ENCODE results near the gene GRK2. TPM values are rescaled to one million over a fixed set of nuclear protein-coding genes. Genes with fewer than 3 reads are reported as not detected.
"Not testable (repeated sequence)": the region's sequence is repeated elsewhere in the genome, so short reads cannot be mapped to it uniquely, and the experiment has no call there.

The GRK2 gene
- 53.1 and 62.2 TPM in 2 replicates for total RNA-seq (ENCODE audit: low replicate concordance)
- long read RNA-seq = 0 reads

DNA sequence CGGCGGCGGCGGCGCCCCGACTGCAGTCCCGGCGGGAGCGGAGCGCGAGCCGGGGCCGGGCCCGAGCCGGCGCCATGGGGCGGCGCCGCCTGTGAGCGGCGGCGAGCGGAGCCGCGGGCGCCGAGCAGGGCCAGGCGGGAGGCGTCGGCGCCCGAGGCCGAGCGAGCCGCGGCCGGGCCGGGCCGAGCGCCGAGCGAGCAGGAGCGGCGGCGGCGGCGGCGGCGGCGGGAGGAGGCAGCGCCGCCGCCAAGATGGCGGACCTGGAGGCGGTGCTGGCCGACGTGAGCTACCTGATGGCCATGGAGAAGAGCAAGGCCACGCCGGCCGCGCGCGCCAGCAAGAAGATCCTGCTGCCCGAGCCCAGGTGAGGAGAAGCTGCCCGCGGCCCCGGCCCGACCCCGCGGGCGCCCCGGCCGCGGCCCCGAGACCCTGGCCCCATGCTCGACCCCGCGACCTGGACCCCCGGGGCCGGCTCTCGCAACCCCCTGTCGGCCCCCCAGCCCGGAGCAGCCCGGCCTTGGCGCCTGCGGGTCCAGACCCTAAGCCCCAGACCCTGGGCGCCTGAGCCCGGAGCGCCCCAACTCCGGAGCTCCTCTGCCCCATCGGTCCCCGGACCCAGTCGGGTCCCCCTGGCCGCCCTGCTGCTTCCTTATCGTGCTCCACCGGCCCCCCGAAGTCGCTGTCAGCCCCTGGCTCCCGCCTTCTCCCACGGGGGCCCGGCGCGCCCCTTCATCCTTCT, at the start of gene GRK2:
GRK2 (plus strand) TSS at position 25 of the 739 bp plus-strand sequence; CDS start at position 252, 227 bp downstream.
- H3K36me3 Mint-ChIP-seq = no peaks in the 10 kb centered on the region
- peaks cover 42% of the 10 kb centered on the region for H3K4me1 Mint-ChIP-seq (ENCODE audit: unreplicated experiment)
- no peaks in the 10 kb centered on the region for H3K9me3 Mint-ChIP-seq
- no peaks in the 10 kb centered on the region for H3K27me3 Mint-ChIP-seq
- H3K4me3 Mint-ChIP-seq = peak within 1 kb of the TSS; percentile 93
- no peak for TF ChIP-seq CTCF (conservative IDR thresholded peaks at IDR 0.05)
- DNase-seq (ENCODE audit: extremely low spot score, unreplicated experiment) = no peak
- peak within 1 kb of the TSS; percentile 90 for H3K27ac Mint-ChIP-seq

- Mint-ChIP-seq H3K27me3 (no peaks in the 10 kb centered on the region), H3K9me3 (no peaks in the 10 kb centered on the region), H3K27ac (no peak overlapping the region)
Measured at GRCh38 chr11:67227726-67228125, 38.5 kb upstream of the GRK2 start.

DNA sequence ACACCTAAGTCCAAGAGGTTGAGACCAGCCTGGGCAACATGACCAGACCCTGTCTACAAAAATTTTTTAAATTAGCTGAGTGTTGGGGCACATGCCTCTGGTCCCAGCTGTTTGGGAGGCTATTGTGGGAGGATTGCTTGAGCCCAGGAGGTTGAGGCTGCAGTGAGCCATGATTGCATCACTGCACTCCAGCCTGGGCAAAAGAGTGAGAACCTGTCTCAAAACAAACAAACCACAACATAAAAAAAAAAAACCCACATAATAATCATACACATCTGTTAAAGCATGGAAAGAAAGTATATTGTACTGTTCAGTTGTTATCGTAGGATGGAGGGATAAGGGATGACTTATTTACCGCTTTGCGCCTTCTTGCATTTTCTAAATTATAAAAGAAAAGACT, 35.9 kb upstream of the GRK2 start:
- Mint-ChIP-seq H3K9me3 (no peaks in the 10 kb centered on the region), H3K4me3 (no peak overlapping the region), H3K36me3 (peaks cover 26% of the 10 kb centered on the region), H3K27me3 (no peaks in the 10 kb centered on the region), H3K27ac (no peak overlapping the region), H3K4me1 (ENCODE audit: unreplicated experiment) (peaks cover 5% of the 10 kb centered on the region)
- DNase-seq (ENCODE audit: extremely low spot score, unreplicated experiment) = no peak
- TF ChIP-seq CTCF (conservative IDR thresholded peaks at IDR 0.05) = no peak

More at GRCh38 chr11:67227726-67228125, 38.5 kb upstream of the GRK2 start:
- Mint-ChIP-seq H3K4me1 (ENCODE audit: unreplicated experiment) (no peaks in the 10 kb centered on the region), H3K36me3 (peaks cover 21% of the 10 kb centered on the region), H3K4me3 (no peak overlapping the region)
- no peak for DNase-seq (ENCODE audit: extremely low spot score, unreplicated experiment)
- no peak for TF ChIP-seq CTCF (conservative IDR thresholded peaks at IDR 0.05)

GRCh38 chr11:67230886-67231285, 35.4 kb upstream of the GRK2 start:
- H3K36me3 Mint-ChIP-seq = peaks cover 26% of the 10 kb centered on the region
- H3K27ac Mint-ChIP-seq = no peak overlapping the region
- no peaks in the 10 kb centered on the region for H3K9me3 Mint-ChIP-seq
- no peak for TF ChIP-seq CTCF (conservative IDR thresholded peaks at IDR 0.05)
- H3K4me3 Mint-ChIP-seq = no peak overlapping the region
- no peaks in the 10 kb centered on the region for H3K27me3 Mint-ChIP-seq
- H3K4me1 Mint-ChIP-seq (ENCODE audit: unreplicated experiment) = peaks cover 5% of the 10 kb centered on the region
- no peak for DNase-seq (ENCODE audit: extremely low spot score, unreplicated experiment)

DNA sequence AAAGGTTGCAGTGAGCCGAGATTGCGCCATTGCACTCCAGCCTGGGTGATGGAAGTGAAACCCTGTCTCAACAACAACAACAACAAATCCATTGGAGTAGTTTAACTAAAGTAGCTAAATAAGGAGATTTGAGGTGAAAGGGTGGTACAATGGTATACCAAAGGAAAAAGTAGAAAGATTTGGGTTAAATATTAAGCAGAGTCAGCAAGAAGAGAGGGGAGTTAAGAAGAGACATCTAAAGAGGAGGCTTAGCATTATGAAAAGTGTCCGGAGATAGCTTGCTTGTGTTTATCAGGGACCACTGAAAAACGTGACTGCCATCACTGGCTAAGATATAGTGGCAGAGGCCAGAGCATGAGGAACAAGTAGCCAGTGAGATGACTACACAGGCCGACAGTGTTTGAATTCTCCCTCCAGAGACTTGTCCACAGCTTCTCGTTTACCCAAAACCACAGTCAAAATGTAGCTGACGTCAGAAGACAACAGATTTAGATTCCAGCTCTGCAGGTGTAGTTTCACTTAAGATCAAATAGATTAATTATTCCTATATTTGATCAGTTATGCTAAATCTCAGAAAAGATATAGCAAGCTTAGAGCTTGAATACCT, 32.6 kb upstream of the GRK2 start:
- H3K27me3 Mint-ChIP-seq = no peaks in the 10 kb centered on the region
- no peak for TF ChIP-seq CTCF (conservative IDR thresholded peaks at IDR 0.05)
- peaks cover 11% of the 10 kb centered on the region for H3K4me1 Mint-ChIP-seq (ENCODE audit: unreplicated experiment)
- H3K27ac Mint-ChIP-seq = peak overlapping the region; percentile 50
- H3K4me3 Mint-ChIP-seq = no peak overlapping the region
- DNase-seq (ENCODE audit: extremely low spot score, unreplicated experiment) = no peak
- peaks cover 14% of the 10 kb centered on the region for H3K36me3 Mint-ChIP-seq
- H3K9me3 Mint-ChIP-seq = no peaks in the 10 kb centered on the region

DNA sequence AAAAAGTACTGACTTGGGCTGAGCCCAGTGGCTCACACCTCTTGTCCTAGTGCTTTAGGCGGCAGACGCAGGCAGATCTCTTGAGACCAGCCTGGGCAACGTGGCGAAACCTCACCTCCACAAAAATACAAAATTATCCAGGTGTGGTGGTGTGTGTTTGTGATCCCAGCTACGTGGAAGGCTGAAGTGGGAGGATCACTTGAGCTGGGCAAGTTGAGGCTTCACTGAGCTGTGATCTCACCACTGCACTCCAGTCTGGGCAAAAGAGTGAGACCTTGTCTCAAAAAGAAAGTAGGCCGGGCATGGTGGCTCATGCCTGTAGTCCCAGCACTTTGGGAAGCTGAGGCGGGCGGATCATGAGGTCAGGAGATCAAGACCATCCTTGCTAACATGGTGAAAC, 31.7 kb upstream of the GRK2 start:
- not testable (repeated sequence) for H3K9me3 Mint-ChIP-seq; H3K4me3 Mint-ChIP-seq; DNase-seq (ENCODE audit: extremely low spot score, unreplicated experiment); H3K27me3 Mint-ChIP-seq
- Mint-ChIP-seq H3K27ac (peak overlapping the region; percentile 50), H3K36me3 (peaks cover 11% of the 10 kb centered on the region), H3K4me1 (ENCODE audit: unreplicated experiment) (peaks cover 19% of the 10 kb centered on the region)
